Spleen (tissue), 7 donors: ENCODE results near the gene CCDC70.

Experiments used
- POLR2A ChIP-seq, 3 donors: fragments of 450-650 bp; IDR thresholded peaks; one replicate each; pipeline ENCODE4 v1.5.1; 2017; ENCODE audit warnings: antibody characterized with exemption in 3 of 3, mild to moderate bottlenecking in 1 of 3
- TF ChIP-seq, protein P1 (sequence below), 11 experiments: fragments of 200-600 bp in 7 of 11; fragments of 450-650 bp in 4 of 11; sonication (generic) in 4 of 11; IDR thresholded peaks in 8 of 11; conservative IDR thresholded peaks in 3 of 11; 1 replicate in 7 of 11; 2 replicates in 4 of 11; pipeline versions ENCODE4 v1.4.0 to v1.8.0; 2016 to 2021; ENCODE audit warnings: antibody characterized with exemption in 11 of 11, inconsistent platforms in 4 of 11, mild to moderate bottlenecking in 1 of 11
- donor health status: DM: no; HTN: no; CAD: no; lungs with moderate emphysema.
- donor health status: DM: no; HTN: no; CAD: no.
- donor health status: DM: no; HTN: no; CAD: no.

DNA sequence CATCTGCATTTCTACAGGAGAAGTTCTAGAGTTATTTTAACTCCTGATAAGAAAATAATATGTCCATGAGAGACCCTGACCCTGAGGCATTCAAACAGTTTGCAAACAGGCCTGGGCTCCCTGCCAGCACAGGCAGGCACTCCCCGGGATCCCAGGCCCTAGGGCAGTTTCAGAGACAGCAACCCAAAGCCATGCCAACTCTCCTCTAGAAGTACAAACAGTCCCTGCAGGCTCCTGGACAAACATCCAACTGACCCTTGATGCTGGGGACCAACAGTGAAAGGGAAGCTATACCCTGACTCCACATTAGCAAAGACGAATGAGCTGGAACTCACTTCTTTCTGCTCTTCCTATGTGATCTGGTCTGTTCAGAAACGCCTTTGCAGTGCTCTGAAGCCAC is 44.8 kb downstream of the CCDC70 start:
- no peak for TF ChIP-seq POLR2A (IDR thresholded peaks at IDR 0.05)
- TF ChIP-seq, protein P1, sequence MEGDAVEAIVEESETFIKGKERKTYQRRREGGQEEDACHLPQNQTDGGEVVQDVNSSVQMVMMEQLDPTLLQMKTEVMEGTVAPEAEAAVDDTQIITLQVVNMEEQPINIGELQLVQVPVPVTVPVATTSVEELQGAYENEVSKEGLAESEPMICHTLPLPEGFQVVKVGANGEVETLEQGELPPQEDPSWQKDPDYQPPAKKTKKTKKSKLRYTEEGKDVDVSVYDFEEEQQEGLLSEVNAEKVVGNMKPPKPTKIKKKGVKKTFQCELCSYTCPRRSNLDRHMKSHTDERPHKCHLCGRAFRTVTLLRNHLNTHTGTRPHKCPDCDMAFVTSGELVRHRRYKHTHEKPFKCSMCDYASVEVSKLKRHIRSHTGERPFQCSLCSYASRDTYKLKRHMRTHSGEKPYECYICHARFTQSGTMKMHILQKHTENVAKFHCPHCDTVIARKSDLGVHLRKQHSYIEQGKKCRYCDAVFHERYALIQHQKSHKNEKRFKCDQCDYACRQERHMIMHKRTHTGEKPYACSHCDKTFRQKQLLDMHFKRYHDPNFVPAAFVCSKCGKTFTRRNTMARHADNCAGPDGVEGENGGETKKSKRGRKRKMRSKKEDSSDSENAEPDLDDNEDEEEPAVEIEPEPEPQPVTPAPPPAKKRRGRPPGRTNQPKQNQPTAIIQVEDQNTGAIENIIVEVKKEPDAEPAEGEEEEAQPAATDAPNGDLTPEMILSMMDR (IDR thresholded peaks at IDR 0.05 in 8 of 11, conservative IDR thresholded peaks at IDR 0.05 in 3 of 11): no peak
